ENCODE results near the gene SEL1L2. TPM values are rescaled to one million over a fixed set of nuclear protein-coding genes. Genes with fewer than 3 reads are reported as not detected.

The SEL1L2 gene
- total and polyA plus RNA-seq, 7 donors: 0.16 to 3.3 TPM; not detected in 5

DNA sequence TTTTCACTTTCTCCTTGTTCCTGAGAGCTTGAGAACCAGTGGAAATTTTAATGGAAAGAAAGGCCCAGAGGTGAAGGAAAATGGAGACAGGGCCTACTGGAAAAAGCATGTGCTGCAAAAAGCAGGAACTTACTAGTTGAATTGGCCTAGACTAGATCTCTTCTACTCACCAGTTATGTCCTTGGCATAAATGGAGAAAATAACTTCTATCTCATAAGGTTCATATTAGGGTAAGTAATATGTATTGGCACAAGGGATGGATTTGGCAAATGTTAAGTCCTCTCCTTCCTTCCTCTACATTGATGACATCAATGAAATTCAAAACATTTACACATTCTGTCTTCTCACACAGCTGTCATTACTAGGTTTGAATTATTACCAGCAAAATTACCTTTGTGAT, 131.5 kb downstream of the SEL1L2 start:
- Histone ChIP-seq H3K36me3 (no peaks in the 10 kb centered on the region), H3K9me3 (no peaks in the 10 kb centered on the region), H3K4me1 (peaks cover 0 to 16% (median 9%) of the 10 kb centered on the region in 4 donors), H3K27ac (peak overlapping the region in 1 of 4 donors; percentile 45), H3K27me3 (no peaks in the 10 kb centered on the region), H3K4me3 (no peak overlapping the region)
- intact Hi-C loops (cut with DNase I): no loop called here
- no peak for DNase-seq
- TF ChIP-seq, protein P1, sequence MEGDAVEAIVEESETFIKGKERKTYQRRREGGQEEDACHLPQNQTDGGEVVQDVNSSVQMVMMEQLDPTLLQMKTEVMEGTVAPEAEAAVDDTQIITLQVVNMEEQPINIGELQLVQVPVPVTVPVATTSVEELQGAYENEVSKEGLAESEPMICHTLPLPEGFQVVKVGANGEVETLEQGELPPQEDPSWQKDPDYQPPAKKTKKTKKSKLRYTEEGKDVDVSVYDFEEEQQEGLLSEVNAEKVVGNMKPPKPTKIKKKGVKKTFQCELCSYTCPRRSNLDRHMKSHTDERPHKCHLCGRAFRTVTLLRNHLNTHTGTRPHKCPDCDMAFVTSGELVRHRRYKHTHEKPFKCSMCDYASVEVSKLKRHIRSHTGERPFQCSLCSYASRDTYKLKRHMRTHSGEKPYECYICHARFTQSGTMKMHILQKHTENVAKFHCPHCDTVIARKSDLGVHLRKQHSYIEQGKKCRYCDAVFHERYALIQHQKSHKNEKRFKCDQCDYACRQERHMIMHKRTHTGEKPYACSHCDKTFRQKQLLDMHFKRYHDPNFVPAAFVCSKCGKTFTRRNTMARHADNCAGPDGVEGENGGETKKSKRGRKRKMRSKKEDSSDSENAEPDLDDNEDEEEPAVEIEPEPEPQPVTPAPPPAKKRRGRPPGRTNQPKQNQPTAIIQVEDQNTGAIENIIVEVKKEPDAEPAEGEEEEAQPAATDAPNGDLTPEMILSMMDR (IDR thresholded peaks at IDR 0.05): no peak
- TF ChIP-seq POLR2A (IDR thresholded peaks at IDR 0.05): no peak

DNA sequence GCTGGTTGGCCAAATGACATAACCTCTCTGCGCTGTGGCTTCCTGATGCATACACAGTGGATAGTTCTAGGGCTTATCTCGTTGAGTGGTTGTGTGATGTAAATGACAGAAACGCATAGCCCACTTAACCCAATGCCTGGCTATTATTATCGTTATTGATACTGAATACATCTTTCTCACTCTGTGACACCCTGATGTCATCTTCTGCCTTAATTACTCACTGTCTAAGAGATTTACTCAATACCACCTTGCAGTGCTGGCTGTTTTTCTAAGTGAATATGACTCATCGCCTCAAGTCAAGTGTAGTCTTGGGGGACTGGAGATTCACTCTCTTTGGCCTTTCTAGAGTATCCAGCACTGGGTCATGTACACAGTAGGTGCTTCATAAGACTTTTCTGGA, 132.0 kb downstream of the SEL1L2 start:
- H3K27me3 ChIP-seq: no peaks in the 10 kb centered on the region
- peaks cover 0 to 16% (median 9%) of the 10 kb centered on the region in 4 donors for H3K4me1 ChIP-seq
- H3K27ac ChIP-seq: peak overlapping the region in 2 of 4 donors; percentile 34 to 45
- no peak for DNase-seq
- intact Hi-C loops (cut with DNase I): no loop called here
- no peaks in the 10 kb centered on the region for H3K36me3 ChIP-seq
- no peak overlapping the region for H3K4me3 ChIP-seq
- no peaks in the 10 kb centered on the region for H3K9me3 ChIP-seq
- TF ChIP-seq POLR2A (IDR thresholded peaks at IDR 0.05): no peak
- 92% methylated on average over 5 of the region's 5 CpGs for WGBS, 2 donors

DNA sequence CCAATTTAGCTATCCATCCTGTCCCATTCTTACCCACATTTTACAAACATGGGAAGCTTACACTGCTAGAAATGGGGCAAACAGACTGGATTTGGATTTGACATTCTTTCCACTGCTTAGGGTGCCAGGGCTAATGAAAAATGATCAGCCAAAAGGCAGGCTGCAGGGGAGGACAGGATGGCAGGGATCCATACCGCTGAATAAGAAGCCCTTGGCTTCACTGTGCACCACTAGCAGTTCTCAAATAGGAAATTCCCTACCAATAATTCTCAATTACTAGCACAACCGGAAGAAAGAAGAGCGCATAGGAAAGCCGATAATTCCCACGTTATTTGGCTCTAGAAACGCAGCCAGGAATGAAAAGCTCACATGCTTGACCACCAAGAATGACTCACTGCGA, 132.5 kb downstream of the SEL1L2 start:
- no peak overlapping the region for H3K4me3 ChIP-seq
- no peaks in the 10 kb centered on the region for H3K27me3 ChIP-seq
- intact Hi-C loops (cut with DNase I): no loop called here
- WGBS, 2 donors: 89 to 90% methylated on average over 7 of the region's 7 CpGs
- H3K27ac ChIP-seq: peak overlapping the region in 3 of 4 donors; percentile 26 to 45 (median 34)
- no peak for DNase-seq
- peaks cover 0 to 16% (median 9%) of the 10 kb centered on the region in 4 donors for H3K4me1 ChIP-seq
- no peaks in the 10 kb centered on the region for H3K9me3 ChIP-seq
- no peaks in the 10 kb centered on the region for H3K36me3 ChIP-seq
- TF ChIP-seq, protein P1 (IDR thresholded peaks at IDR 0.05): no peak

DNA sequence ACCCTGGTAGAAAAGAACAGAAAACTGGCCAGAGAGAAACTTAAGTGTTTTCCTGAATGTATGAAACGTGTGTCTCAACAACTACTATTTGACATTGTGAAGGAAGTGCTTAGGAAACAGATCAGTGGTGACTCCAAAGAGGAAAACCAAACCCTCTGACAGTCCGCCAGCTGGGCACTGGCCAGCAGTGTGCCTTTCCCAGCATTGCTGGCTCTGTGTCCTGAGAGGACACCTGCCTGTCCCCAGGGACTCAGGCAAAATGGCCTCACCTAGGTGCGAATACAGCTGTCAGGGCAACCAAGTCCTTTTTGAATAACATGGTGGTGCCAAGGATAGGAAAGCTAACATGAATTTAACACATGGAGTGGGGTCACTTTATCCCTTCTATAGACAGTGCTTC, 133.1 kb downstream of the SEL1L2 start:
- Histone ChIP-seq H3K27me3 (no peaks in the 10 kb centered on the region), H3K4me3 (no peak overlapping the region), H3K4me1 (peaks cover 0 to 20% (median 12%) of the 10 kb centered on the region in 4 donors), H3K36me3 (no peaks in the 10 kb centered on the region), H3K9me3 (no peaks in the 10 kb centered on the region), H3K27ac (peak overlapping the region in 3 of 4 donors; percentile 26 to 45 (median 34))
- 55 to 62% methylated on average over 3 of the region's 3 CpGs for WGBS, 2 donors
- intact Hi-C loops (cut with DNase I): no loop called here
- no peak for TF ChIP-seq POLR2A (IDR thresholded peaks at IDR 0.05)
- TF ChIP-seq, protein P1 (IDR thresholded peaks at IDR 0.05): no peak
- TF ChIP-seq EP300 (IDR thresholded peaks at IDR 0.05): no peak
- TF ChIP-seq POLR2AphosphoS5 (IDR thresholded peaks at IDR 0.05): peak in 1 of 4 donors; percentile 23
- DNase-seq: no peak

DNA sequence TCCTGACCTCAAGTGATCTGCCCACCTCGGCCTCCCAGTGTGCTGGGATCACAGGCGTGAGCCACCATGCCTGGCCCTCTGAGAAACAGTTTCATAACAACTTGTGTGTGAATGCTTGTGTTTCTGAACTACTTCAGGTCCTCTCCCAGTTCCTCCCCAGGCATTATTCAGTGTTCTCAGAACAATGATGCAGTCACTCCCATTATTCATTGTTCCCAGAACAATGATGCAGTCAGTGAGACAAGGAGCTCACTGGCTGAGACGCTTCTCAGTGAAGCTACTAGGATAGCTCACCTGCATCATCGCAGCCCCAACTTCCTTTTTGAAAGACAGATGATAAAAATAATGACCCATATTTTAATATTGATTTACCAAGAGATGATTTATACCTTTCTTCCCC, 134.1 kb downstream of the SEL1L2 start:
- no peak for DNase-seq
- H3K27me3 ChIP-seq: no peaks in the 10 kb centered on the region
- intact Hi-C loops (cut with DNase I): no loop called here
- no peak overlapping the region for H3K4me3 ChIP-seq
- no peak for TF ChIP-seq EP300 (IDR thresholded peaks at IDR 0.05)
- TF ChIP-seq, protein P1 (IDR thresholded peaks at IDR 0.05): no peak
- TF ChIP-seq POLR2AphosphoS5 (IDR thresholded peaks at IDR 0.05): no peak
- no peak for TF ChIP-seq POLR2A (IDR thresholded peaks at IDR 0.05)
- H3K9me3 ChIP-seq: no peaks in the 10 kb centered on the region
- H3K4me1 ChIP-seq: peaks cover 0 to 30% (median 21%) of the 10 kb centered on the region in 4 donors
- peak overlapping the region in 1 of 4 donors; percentile 26 for H3K27ac ChIP-seq
- H3K36me3 ChIP-seq: no peaks in the 10 kb centered on the region
- 72 to 82% methylated on average over 4 of the region's 4 CpGs for WGBS, 2 donors

All from sigmoid colon (tissue), 7 donors.